ENCODE results near the gene TNPO3.

Gene TNPO3

DNA sequence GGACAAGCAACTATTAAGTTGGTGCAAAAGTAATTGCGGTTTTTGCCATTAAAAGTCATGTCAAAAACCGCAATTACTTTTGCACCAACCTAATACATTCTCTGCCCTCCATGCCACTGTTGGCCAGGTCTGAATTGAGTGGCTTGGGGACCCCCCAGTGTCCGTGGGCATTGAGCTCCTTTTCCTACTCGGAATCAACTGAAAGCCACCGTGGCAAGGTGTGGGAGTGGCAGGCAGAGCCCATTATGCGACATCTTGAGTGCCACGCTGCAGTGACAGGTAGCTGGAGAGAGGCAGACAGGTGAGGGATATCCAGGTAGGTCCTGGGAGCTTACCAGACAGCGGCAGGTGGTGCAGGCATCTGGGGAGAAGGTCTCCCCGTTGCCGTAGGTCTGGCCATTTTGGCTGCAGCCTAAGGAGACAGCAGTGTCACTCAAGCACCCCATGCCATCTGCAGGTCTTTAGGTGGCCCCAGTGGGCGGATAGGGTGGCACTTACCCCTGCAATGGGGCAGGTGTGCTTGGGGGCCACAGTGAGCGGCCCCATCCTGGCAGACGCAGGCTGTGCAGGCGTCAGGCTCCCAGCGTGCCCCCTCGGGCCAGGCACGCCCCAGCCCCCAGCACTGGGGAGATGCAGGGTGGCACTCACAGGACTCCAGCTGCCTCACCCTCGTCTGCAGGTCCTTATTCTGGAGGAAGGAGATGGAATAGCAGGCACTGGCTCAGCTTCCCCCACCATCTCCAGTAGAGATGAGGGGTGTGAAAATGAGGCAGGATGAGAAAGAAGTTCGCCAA is 147.9 kb downstream of the TNPO3 start:
- DNase-seq (ENCODE audit: low read depth): no peak

- DNase-seq (ENCODE audit: low read depth): no peak
Measured at GRCh38 chr7:128906001-128906765, 148.7 kb downstream of the TNPO3 start.

DNA sequence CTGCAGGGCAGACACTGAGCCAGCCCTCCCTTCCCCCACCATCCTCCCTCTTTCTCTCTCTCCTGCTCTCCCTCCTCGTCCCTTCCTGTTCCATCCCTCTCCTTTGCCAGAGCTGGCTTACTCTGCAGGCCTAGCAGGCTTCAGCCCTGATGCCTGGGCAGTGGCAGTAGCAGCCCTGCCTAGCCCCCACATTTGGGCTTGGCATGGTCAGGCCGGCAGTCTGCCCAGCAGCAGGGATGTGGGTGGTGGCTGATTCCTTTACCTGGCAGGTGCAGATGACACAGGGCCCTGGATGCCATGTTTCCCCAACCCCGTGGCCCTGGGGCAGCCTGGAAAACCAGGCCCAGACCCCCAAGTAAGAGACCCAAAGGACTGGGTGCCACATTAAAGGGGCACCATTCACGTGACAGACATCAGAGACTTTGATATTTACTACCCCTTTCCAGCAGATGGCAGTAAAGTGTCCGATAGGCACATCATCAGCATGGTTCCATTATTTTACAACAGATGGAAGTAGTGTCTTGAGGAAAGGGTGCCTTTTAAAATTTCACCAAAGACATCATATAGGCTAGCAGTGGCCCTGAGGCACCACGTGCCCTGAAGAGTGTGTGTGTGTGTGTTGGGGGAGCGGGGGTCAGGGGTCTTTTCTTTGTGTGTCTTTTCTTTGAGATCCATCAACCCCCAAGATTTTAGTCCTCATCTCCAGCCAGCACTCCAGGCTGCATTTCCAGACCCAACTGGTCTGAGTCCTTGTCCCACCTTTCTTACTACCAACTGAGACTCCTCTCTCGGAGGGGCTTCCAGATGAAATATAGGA is 150.3 kb downstream of the TNPO3 start:
- DNase-seq (ENCODE audit: low read depth): no peak

All from activated T-cell treated with anti-CD3 and anti-CD28 coated beads for 48 hours (primary cell).